ENCODE data around the gene ASCL5.

The ASCL5 gene

GRCh38 chr1:201085902-201086735 lies 40.9 kb downstream of the ASCL5 start:
- DNase-seq (ENCODE audit: low read depth in 2 of 3, low spot score in 2 of 3), result peak in 1 of 3 experiments; percentile 6

- no peak for DNase-seq (ENCODE audit: low read depth in 2 of 3, low spot score in 2 of 3)
Observed at GRCh38 chr1:201084295-201084694, 42.7 kb downstream of the ASCL5 start.

DNA sequence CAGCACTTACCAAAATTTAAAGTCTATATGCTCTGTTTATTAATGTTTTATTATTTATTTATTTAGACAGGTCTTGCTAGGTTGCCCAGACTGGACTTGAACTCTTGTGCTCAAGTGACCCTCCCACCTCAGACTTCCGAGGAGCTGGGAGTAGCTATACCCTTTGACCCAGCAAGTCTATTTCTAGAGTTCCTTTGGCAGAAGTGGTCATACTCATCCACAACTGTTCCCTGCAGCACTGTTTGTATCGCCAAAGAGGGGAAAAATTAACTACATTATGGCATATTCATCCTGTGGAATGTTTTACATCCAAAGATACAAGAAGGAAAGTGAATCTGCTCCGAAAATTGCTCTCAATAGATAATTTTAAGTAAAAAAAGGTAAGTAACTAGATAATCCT lies 43.2 kb downstream of the ASCL5 start:
- DNase-seq (ENCODE audit: low read depth in 2 of 3, low spot score in 2 of 3), result no peak

DNA sequence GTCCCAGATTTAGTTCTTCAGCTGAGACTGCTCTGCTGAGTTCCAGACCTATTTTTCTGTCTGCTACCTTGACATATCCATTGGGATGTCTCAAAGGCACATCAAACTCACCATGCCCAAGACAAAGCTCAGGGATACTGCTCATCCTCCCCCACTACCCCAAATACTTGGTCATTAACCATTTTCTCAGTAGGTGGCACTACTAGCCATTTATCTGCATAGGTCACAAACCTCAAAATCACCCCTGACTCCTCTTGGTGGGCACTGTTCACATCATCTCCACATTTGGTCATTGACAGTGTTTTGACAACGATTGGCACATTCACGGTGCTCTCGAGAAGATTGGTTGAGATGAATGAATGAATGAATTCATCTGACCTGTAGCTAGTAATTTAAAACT lies 46.8 kb downstream of the ASCL5 start:
- no peak for DNase-seq (ENCODE audit: low read depth in 2 of 3, low spot score in 2 of 3)

DNA sequence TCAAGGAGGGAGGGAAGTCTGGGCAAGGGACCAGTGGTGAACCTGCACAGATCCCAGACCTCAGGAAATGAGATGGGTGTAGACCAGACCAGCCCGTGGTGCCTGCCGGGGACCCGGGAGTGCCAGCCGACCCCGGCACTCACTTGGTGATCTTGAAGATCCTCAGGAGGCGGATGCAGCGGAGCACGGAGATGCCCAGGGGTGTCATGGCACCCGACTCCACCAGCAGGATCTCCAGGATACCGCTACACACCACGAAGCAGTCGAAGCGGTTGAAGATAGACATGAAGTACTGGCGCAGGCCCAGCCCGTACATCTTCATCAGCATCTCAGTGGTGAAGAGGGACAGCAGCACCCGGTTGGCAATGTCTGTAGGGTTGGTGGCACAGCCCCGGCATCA lies 49.2 kb downstream of the ASCL5 start:
- no peak for DNase-seq (ENCODE audit: low read depth in 2 of 3, low spot score in 2 of 3)

DNA sequence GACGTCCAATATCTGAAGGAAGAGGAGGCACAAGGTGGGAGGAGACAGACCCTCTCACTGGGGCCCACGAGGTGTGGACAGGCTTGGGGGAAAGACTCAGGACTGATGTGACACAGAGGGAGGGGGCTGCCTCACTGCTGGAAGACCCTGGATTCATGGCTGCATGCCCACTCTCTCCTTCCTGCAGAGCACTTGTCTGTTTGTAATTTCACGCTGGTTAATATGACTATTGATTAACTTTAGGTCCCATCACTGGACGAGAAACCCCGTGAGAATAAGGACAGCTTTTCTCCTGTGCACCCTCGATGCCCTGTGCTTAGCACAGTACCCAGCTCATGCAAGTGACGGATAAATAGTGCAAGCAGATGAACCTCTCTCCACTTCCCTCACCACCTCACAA lies 49.9 kb downstream of the ASCL5 start:
- DNase-seq (ENCODE audit: low read depth in 2 of 3, low spot score in 2 of 3), result no peak

- no peak for DNase-seq (ENCODE audit: low read depth in 2 of 3, low spot score in 2 of 3)
Observed at GRCh38 chr1:201076092-201076491, 50.9 kb downstream of the ASCL5 start.

- DNase-seq (ENCODE audit: low read depth in 2 of 3, low spot score in 2 of 3), result no peak
Observed at GRCh38 chr1:201074018-201074417, 53.0 kb downstream of the ASCL5 start.

GRCh38 chr1:201072922-201073321 lies 54.1 kb downstream of the ASCL5 start:
- no peak for DNase-seq (ENCODE audit: low read depth in 2 of 3, low spot score in 2 of 3)

GRCh38 chr1:201072149-201072548 lies 54.8 kb downstream of the ASCL5 start:
- no peak for DNase-seq (ENCODE audit: low read depth in 2 of 3, low spot score in 2 of 3)

DNA sequence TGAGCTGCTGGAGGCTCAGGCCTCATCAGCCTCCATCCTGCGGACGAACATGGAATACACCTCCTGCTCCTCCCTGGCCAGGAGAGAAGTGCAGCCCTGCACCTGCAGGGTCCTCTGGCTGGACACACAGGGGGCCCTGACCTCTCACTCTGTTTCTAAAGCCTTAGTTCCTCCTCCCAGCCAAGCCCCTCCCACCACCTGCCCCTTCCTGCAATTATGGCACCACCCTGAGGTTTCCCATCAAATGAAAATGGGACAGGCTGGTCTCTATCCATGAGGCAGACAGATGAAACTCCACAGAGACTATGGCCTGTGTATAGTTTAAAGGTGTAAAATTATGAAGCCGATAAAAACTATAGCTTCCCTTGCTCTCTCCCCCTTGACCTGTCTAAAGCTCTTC lies 57.3 kb downstream of the ASCL5 start:
- DNase-seq (ENCODE audit: low read depth in 2 of 3, low spot score in 2 of 3), result no peak

DNA sequence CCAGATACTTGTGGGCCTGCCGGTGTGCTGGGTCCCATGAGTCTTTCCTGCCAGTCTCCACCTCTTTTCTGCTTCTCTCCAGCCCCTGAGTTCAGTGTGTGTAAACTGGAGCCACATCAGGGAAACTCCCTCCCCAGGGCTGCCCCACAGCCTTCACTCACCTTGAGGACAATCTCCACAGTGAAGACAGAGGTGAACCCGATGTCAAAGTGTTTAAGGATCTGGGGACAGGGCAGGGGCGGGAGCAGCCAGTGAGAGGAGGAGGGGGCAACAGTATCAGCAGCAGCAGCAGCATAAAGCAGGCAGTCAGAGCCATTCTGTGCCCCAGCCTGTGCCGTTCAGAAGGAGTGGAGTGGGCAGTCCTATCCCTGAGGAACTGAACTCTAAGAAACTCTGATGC lies 58.0 kb downstream of the ASCL5 start:
- DNase-seq (ENCODE audit: low read depth in 2 of 3, low spot score in 2 of 3), result no peak

DNA sequence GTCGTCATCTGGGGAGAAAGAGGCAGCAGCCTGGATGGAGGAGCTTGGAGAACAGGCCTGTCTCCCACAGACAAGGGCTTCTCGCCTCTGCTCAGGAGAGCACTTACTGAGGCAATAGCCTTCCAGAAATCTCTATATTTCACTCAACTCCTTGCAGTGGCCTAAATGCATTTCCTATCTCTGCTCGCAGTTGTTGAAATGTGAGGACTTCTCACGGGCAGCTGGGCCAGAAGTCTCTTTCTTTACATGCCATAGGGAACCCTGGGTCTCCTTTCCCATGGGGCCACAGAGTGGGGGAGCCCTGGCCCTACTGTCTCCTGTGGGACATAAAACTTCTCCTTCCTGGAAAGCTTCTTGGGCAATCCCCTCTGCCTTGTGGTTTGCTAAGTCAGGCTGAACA lies 60.0 kb downstream of the ASCL5 start:
- DNase-seq (ENCODE audit: low read depth in 2 of 3, low spot score in 2 of 3), result no peak

DNA sequence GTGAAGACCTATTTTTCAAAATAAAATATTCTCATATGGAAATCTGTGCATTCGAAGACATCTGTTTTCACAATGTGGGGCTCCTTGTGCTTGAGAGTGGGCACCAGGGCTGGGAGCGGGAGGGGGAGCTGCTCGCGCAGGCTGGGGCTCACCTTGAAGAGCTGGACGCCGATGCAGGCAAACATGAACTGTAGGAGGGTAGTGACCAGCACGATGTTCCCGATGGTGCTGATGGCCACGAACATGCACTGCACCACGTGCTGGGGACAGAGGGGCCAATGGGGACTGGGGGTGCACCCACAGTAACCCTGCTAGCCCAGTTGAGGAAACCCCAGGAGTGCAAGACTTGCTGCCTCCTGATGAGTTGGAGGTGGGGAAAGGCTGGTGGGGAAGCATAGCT lies 61.3 kb downstream of the ASCL5 start:
- no peak for DNase-seq (ENCODE audit: low read depth in 2 of 3, low spot score in 2 of 3)

GRCh38 chr1:201064806-201065205 lies 62.2 kb downstream of the ASCL5 start:
- DNase-seq (ENCODE audit: low read depth in 2 of 3, low spot score in 2 of 3), result no peak
